Omental fat pad (tissue), 4 donors: ENCODE measurements around the gene MRPS23. TPM values are rescaled to one million over a fixed set of nuclear protein-coding genes. Genes with fewer than 3 reads are reported as not detected.

Experiments used
- ATAC-seq: fragments of 150-250 bp; one replicate; pipeline ENCODE4 v1.9.1; 2016; ENCODE audit warnings: mild to moderate bottlenecking, moderate library complexity; ENCODE audit not compliant: low FRiP score
- DNase-seq: peaks from one replicate; pipeline ENCODE4 v3.0.0-alpha.2; 2019; ENCODE audit warnings: low spot score
- total RNA-seq, 4 donors: library from RNA; depleted of rRNA; stranded (reverse); fragments of >200 nt; gene quantifications; one replicate each; pipeline ENCODE4 v1.1.0, GENCODE V29; 2016
- TF ChIP-seq, protein P1 (sequence below), 3 donors: fragments of 450-650 bp; IDR thresholded peaks; one replicate each; pipeline ENCODE4 v1.5.1; 2016 to 2017; ENCODE audit warnings: antibody characterized with exemption in 3 of 3, mild to moderate bottlenecking in 3 of 3, moderate library complexity in 2 of 3

MRPS23 gene
- total RNA-seq, 4 donors from 2014 or later, result 7.9 to 17.1 (median 15.2) TPM

DNA sequence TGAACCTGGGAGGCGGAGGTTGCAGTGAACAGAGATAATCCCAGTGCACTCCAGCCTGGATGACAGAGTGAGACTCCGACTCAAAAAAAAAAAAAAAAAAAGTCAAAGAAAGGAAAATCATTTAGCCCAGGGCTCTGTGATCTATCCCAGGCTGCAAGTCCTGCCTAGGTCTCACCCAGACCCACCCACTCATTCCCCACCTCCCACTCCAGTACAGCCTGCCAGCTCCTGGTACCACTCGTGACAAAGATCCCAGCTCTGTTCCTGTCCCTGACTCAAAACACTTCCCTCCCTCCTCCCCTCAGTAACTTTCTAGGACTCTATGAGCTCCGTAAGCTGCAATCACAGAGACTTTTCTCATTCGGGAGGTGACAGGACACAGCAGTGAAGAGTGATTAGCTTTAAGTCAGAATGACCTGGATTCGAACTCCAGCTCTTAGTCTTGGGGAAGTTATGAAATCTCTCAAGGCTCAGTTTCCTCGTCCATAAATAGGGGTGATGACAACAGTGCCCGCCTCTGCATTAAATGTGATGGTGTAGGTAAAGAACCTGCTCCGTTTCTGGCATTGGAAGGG lies 28.0 kb upstream of the MRPS23 start:
- ATAC-seq (no peak), DNase-seq (no peak)
- TF ChIP-seq, protein P1, sequence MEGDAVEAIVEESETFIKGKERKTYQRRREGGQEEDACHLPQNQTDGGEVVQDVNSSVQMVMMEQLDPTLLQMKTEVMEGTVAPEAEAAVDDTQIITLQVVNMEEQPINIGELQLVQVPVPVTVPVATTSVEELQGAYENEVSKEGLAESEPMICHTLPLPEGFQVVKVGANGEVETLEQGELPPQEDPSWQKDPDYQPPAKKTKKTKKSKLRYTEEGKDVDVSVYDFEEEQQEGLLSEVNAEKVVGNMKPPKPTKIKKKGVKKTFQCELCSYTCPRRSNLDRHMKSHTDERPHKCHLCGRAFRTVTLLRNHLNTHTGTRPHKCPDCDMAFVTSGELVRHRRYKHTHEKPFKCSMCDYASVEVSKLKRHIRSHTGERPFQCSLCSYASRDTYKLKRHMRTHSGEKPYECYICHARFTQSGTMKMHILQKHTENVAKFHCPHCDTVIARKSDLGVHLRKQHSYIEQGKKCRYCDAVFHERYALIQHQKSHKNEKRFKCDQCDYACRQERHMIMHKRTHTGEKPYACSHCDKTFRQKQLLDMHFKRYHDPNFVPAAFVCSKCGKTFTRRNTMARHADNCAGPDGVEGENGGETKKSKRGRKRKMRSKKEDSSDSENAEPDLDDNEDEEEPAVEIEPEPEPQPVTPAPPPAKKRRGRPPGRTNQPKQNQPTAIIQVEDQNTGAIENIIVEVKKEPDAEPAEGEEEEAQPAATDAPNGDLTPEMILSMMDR (IDR thresholded peaks at IDR 0.05), result no peak

DNA sequence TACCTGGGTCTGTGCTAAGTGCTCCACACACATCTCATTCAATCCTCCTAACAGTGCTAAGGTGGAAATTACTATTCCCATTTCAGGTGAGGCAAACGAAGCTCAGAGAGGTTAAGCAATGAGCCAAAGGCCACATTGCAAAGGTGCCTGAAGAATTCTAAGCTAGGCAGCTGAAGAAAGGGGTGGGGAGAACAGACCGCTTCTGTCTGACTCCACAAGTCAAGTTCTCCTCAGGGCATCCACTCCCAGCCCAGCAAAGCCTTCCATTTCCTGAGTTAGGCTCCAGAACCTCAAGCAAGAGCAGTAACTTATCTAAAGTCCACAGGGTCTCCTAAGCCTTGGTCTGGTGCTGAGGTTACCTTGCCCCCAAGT lies 27.0 kb upstream of the MRPS23 start:
- TF ChIP-seq, protein P1 (IDR thresholded peaks at IDR 0.05), result no peak
- no peak for DNase-seq
- ATAC-seq, result no peak

DNA sequence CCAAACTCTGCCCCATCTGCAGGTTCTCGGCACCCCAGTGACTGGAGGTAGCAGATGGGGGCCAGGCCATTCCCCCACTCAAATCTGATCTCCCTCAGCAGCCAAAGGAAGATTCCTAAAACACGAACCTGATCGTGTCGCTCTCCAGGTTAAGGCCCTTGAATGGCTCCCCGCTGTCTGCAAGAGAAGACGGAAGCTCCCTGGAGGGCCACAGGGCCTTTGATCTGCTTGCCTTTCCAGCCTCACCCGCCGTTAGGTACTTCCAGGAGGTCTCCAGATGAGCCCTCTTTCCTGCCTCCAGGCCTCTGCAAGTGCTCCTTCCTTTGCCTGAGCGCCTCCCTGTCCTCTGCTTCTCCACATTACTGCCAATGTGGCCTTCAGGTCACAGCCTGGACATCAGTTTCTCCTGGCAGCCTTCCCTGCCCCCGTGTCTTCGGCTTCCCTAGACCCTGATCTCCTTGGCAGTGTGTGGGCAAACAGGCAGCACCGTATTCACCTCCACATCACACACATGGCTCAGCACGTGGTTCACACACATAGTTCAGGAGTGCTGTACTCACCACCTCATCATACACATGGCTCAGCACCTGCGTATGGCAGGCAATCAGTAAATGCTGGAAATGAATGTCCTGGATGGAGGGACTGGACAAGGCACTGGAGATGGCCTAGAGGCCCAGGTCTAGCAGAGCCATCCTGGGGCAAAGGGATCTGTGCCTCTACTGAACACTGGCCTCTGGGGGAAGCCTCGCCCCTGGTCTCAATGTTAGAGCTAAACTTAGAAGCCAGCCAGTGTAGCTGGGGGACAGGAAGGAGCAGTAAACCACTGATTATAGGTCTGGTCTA lies 26.4 kb upstream of the MRPS23 start:
- TF ChIP-seq, protein P1 (IDR thresholded peaks at IDR 0.05), result no peak
- no peak for DNase-seq
- no peak for ATAC-seq

DNA sequence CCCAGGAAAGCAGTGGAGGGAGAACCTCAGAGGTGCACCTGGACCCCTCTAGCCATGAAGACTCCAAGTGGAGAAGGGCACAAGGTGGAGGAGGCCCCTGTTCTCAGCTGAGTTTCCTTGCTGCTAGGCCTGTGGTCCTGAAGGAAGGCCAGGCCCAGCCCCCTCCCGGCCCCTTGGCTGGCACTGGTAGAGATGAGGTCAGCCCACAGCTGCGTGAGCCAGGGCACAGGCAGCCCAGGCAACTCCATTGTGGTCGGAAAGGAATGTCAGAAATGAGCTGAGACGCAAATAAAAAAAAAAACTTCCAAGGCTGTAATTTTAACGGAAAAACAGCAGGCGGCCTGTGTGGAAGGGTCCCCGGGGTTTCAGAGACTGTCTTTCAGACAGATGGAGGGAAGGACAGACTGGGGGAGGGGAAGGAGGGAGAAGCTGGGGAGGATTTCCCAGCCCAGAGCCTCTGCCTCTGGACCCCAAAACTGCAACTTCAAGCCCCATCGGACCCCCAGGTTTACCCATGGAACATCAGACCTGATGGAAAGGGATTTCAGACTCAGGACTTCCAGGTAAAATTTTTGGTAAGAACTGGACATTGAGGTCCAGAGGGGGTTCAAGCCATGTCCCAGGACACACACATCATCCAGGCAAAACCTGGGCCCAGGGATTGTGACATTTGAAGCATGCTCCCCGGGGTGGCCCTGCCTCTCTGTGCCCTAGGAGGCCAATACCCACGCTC lies 25.6 kb upstream of the MRPS23 start:
- TF ChIP-seq, protein P1 (IDR thresholded peaks at IDR 0.05), result no peak
- ATAC-seq, result peak; percentile 88
- DNase-seq, result peak; percentile 56

DNA sequence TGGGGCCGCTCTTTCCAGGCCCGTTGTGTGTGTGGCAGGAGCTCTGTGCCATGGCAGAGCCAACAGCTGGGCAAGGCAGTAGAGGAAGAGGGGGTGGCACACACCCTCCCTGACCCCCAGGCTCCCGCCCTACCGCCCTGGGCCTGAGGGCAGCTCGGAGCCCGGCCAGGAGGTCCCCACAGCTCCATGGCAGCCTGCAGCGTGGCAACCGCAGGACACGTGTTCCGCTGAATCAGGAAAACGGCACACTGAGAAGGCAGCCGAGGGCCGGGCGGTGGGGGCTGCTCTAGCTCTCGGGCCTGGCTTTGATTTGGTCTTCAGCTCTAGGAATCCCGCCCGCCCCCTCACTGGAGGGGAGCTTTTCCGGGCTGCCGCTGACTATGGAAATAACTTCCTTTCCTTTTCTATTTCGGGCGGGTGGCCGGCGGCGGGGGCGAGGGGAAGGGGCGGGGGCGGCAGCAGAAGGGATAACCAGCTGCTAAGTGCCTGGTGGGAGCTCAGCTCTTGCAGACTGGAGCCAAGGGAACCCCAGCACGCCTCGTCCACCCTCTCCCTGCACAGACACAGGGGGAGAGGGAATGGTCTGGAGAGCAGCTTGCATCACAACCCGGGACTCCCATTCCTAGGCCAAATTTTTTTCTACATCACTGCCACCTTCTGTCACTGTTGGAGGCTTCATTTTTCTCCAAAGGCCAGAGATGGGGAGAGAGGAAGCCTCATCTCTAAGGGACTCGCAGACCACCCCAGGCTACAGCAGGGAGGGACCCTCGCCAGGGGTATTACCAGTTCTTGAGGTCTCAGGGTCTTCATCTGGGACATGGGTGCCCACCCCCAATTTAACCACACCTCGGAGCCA lies 24.8 kb upstream of the MRPS23 start:
- TF ChIP-seq, protein P1 (IDR thresholded peaks at IDR 0.05), result no peak
- ATAC-seq (peak; percentile 54), DNase-seq (peak; percentile 46)

DNA sequence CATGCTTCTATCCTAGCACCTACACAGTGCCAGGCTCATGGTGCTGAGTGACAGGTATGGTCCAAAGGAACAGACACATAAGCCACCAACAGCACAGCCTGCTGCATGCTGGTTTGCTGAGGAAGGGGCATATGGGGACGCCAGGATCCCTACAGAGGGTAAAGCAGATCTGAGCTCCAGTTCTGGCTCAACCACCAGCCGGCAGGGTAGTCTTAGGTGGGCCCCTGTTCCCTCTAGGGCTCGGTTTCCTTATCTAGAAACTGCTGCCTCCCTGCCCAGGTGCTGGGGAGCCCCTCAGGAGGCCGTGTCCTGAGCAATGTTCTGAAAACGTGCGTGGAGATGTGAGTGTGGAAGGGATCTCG lies 24.2 kb upstream of the MRPS23 start:
- DNase-seq (no peak), ATAC-seq (no peak)
- TF ChIP-seq, protein P1 (IDR thresholded peaks at IDR 0.05), result no peak
